IPS DF 19.7 (cell line): ENCODE results near the gene TNFRSF11A.

Experiments used
- DNase-seq: peaks from one replicate; pipeline ENCODE4 v3.0.0-alpha.2; 2013; ENCODE audit warnings: low read depth, low spot score

Gene TNFRSF11A

DNA sequence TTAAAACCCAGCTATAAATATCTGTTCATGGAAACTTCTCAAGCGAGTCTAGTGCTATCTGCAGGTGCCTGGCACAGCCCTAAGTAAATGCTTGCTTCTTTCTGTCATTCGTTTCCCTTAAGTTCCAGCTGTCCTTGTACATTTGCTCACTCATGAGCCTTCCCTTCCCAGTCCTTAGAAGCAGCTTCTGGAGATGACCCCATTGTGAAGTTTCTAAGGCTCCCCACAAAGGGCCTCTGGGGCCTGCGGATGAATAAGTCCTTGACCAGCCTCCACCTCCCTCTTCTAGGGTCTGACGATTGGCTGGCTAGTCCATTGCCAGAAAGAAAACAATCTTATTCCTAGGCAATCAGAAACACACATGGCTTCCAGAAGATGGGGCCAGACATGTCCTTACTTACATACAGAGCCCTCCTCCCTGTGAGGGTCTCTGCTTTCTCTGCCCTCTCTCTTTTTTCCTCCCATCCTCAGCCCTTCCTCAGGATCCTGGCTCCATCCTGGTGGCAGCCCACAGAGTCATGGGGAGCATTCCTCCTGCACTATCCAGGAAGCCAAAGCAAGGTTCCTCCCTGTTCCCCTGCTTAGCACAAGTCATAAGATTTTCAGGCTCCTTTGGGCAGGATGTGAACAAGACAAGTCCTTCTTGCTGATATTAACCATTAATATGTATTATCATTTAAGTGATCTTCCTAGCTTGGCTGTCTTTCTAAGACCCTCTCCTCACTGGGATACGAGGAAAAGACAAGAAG lies 87.3 kb downstream of the TNFRSF11A start:
- DNase-seq: no peak

DNA sequence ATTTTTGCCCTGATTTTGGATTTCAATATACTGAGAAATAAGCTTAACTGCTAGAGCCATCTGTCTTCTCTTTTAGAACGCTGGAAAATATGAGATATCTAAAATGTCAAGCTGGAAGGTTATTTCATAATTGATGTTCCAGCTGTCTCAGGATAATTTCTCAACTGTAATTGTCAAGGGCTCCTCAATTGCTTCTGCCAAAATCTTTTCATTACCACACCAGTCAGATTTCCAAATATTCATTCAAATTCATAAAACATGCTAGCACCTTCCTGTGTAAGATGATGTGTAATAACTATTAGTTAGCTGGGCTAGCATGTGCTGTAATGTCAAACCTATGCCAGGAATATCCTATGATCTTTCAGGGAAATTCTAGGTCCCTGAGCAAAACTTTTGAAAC lies 88.1 kb downstream of the TNFRSF11A start:
- DNase-seq: no peak

DNA sequence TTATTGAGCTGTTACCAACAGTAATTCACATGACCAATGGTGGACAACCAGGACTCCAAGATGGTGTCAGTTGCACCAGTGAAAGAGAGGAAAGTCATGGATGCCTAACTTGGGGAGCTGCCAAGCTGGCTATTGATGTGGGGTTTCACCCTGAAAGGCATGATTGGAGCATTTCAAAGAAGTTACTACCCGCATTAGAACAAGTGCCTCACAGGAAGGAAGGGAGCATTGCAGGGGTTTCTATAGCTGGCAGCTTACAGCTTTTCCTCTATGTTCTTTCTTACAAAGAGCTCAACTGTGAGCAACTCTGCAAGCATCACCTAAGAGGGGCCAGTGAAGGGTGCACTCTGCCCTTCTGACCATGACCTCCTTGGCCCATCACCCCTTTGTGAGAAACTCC lies 93.1 kb downstream of the TNFRSF11A start:
- DNase-seq: no peak

DNA sequence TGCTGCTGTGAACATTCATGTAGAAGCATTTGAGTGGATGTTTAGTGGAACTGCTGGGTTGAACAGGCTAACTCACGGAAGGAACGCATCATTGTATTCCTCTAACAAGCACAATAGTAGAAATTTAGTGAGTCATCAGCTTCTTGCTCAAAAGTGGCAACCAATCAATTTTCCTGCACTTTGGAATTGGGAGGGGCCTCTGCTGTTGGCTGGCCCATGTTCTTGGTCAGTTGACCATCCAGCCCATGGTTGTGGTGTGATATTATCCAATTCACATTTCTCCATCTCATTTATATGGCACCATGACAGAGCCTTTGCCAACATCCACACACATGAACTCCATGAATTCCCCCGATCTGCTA lies 95.0 kb downstream of the TNFRSF11A start:
- no peak for DNase-seq

GRCh38 chr18:62420513-62421209 lies 95.6 kb downstream of the TNFRSF11A start:
- DNase-seq: no peak

GRCh38 chr18:62425465-62426190 lies 100.5 kb downstream of the TNFRSF11A start:
- peak; percentile 84 for DNase-seq

DNA sequence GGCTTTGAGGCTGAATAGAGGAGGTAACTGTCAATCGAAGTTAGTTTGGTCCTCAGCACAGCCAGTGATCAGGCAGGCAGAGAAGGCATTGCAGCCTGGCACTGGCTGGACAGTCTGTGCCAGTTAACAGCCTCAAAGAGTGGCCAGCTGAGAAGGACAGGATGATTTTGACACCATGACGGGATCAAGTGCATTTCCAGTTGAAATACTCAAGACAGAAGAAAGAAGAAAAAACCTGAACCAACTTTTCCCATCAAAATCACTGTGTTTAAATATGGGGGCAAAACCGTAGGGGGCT lies 101.0 kb downstream of the TNFRSF11A start:
- no peak for DNase-seq

DNA sequence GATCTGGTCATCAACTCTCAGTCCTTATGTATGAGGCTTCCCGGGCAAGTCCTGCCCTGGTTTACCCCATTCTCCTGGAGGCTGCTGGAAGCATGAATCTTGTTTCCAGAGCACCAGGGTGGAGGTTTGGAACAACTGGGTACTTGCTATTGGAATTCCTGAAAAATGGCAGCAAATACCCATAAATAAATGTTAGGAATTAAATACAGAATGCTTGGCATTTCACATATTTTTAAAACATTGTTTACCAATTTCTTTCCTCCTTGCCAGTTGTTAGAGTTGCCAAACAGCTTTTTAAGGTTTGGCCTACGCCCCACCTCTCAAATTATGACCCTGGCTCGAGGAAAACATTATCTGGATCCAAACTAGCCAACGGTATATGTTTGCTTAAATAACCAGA lies 107.1 kb downstream of the TNFRSF11A start:
- DNase-seq: no peak

DNA sequence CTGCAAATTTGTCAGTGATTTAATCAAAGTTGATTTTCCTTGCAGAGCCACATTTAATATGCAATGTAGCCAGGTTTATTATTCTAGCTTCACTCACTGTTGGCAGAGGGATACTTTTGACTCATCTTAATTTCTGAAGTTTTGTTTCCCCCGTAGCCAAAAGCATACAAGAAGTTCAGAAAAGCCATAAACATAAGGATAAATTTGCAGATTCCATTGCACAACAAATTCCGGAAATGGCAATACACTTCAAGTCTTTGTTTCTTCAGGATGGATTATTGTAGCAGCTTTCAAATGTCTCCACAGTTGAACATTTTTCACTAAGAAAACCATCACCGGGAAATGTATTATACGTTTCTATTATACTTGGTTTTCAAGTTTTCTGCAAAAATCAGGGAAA lies 109.7 kb downstream of the TNFRSF11A start:
- DNase-seq: no peak

DNA sequence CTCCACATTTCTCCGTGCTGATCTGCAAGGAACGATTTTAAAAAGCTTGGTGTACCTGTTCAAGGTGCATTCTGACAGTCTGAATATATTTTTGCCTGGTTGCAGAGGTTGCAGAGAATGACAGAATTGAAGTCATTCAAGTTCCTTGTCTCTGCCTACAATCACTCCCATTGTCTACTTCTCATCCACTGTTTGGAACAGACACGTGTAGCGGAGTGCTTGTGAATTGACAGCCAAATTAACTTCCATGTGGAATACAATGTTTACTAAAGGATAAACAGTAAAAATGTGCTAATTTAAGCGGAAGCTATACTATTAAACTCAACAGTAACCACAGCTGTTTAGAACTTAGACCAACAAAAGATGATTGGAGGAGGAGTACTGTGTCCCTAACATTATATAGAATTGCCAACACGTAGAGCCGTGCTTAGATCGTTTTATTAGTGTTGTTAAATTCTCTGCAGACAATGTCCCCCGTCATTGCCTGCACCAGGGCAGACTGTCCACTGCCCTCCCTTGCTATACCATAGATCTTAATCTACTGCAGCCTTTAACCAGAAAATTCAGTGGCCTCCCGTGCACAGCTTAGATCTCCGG lies 110.4 kb downstream of the TNFRSF11A start:
- DNase-seq: no peak

DNA sequence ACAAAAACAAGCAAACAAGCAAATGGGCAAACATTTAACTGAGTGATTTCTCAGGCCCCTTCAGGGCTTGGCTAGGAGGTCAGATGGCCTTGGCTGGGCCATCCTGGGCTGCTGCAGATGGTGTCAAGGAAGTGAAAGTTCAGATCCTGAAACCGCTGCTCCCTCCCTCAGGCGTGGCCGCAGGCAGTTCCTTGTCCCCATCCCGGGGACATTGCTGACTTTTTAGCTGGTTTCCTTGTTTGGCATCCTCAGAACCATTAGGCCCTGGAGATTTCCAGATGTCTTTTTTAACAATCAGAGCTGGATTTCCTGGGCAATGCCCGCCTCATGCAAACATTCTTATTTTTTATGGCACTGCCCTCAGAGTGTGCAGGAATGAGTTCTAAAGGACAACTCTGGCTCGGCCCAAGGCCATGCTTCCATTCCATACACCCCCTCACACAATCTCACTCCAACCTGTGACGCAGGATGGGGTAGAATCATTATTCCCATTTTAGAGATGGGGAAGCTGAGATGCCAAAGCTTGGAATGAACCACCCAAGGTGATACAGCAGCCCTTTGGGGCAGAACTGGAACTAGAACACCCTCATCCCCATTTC lies 111.6 kb downstream of the TNFRSF11A start:
- DNase-seq: no peak

DNA sequence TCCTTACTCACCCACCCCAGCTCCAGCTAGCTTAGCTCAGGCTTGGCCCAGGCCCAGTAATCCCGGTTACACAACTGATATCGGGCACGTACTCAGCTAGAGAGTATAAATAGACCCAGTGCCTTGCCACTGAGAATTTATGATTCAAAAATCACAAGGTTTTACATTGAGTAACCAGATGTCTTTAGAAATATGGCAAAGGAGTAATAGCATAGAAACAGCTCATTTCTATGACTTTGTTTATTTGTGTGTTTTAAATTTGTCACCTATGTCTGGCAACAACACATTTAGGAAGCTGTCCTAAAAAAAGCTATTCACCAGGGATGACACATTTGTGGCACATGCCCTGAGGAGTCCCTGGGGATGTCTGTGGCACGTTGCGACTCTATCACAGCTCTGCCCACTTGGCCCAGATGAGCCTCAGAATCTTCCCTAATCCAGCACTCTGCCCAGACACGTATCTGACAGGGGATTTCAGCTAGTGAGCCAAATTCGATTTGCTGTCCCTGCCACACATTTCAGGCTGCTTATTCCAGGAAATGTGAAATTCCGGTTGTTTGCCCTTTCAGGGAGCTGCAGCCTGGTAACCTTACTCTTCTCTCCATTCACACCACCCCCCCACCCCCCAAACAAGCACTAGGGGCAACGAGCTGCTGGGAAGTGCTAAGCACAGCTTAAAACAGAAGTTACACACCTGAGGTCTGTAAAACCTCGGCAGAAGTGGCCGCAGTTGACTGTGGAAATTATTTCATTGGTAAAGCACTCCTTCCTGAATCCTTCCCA lies 112.3 kb downstream of the TNFRSF11A start:
- DNase-seq: no peak

DNA sequence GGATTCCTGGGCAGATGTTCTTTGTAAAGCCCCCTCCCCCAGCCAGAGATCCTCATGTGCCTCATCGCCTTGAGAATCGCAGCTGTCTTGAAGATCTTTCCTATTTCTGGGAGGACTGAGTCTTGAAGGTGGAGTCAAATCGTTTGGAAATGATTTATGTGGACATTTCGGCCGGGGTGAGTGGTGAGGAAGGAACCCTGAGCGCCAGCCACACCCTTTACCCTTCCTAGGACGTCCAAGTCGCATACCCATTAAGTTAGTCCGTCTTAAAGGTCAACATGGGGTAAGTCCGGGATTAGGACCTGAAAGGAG lies 112.9 kb downstream of the TNFRSF11A start:
- DNase-seq: no peak

- DNase-seq: no peak
These were observed 113.3 kb downstream of the TNFRSF11A start for GRCh38 chr18:62438402-62438801.

DNA sequence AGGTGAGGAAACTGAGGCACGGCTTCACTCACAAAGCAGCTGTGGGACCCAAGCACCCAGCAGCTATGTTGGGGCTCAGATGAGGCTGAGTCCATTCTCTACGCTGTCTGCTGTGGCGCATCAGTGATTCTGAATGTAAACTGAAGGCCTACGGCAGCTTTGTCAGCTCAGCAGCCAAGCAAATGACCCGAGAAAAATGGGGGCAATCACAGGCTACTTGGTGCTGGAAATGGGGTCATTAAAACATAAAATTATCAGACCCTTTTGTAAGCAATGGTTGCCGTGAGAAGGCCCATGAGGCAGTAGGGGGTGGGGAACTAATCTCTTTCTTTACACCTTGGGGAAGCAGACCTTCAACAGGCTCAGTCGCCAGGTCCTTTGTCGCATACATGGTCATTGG lies 113.8 kb downstream of the TNFRSF11A start:
- no peak for DNase-seq
